ENCODE data around the gene ACADS. TPM values are rescaled to one million over a fixed set of nuclear protein-coding genes. Genes with fewer than 3 reads are reported as not detected.

Gene ACADS, protein sequence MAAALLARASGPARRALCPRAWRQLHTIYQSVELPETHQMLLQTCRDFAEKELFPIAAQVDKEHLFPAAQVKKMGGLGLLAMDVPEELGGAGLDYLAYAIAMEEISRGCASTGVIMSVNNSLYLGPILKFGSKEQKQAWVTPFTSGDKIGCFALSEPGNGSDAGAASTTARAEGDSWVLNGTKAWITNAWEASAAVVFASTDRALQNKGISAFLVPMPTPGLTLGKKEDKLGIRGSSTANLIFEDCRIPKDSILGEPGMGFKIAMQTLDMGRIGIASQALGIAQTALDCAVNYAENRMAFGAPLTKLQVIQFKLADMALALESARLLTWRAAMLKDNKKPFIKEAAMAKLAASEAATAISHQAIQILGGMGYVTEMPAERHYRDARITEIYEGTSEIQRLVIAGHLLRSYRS
- total RNA-seq (2022): 16.1 and 21.2 TPM in 2 replicates
- Bru-seq, nascent RNA: percentile 55 among the genes with signal in this experiment
- BruChase-seq, experiment 1, labeled RNA remaining after a 6-hour chase: percentile 54 among the genes with signal in this experiment
- percentile 64 among the genes with signal in this experiment for BruChase-seq, experiment 2, labeled RNA remaining after a 2-hour chase
- long read RNA-seq, transcript ACADS-201 (10 exons, 1,950 nt): major isoform, 35 of 59 reads
- long read RNA-seq, partial matches to known transcripts: 15 of 59 reads
- long read RNA-seq, other reads (novel, unspliced or antisense): 9 of 59 reads

DNA sequence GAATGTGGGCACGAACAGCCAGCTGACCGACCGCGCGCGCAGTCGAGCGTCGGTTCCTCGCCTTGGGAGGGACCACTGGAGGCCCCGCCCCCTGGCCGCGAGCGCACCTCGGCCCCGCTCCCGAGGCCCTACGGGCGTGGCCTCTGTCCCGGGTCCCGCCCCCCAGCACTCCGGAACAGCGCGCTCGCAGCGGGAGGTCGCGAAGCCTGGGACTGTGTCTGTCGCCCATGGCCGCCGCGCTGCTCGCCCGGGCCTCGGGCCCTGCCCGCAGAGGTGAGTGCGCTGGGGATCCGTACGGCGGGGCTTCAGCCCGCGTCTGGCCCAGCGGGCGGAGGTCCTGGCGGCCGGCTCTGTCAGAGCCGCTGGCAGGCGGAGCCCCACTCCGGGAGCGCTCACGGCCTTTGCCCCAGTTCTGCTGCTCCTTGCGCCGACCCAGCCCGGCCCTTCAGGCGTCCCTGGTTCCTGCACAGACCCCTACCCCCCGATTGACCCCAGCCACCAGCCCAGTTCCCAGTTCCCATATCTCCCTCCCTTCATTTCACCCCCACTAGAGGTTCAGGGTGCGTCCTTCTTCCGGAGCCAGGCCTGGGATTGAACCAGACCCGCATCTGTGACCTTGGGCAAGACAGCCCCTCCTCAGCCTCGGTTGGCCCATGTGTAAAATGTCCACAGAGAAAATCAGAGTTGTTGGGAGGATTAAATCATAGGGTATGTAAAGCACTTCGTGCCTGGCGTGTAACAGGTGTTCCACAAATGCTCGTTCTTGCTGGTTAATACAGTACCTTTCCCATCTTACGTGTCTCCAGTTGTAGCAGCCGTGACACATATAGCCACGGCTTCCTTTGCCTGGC lies at the start of gene ACADS:
Gene ACADS (plus strand): TSS at position 168 of the 851 bp plus-strand sequence. CDS start 60 bp downstream, at position 228.
- no TSS peak for BruUV-seq (replicated peaks)
- H3K4me1 Mint-ChIP-seq (ENCODE audit: low read depth, unreplicated experiment): peaks cover 12% of the 10 kb centered on the region
- no peaks in the 10 kb centered on the region for H3K27me3 Mint-ChIP-seq (ENCODE audit: unreplicated experiment)
- H3K9me3 Mint-ChIP-seq (ENCODE audit: low read depth, unreplicated experiment): no peaks in the 10 kb centered on the region
- H3K36me3 Mint-ChIP-seq (ENCODE audit: insufficient read depth, unreplicated experiment): peaks cover 29% of the 10 kb centered on the region
- peak within 1 kb of the TSS; percentile 70 for H3K4me3 Mint-ChIP-seq (ENCODE audit: low read depth, unreplicated experiment)
- peak; percentile 96 for DNase-seq
- CTCF ChIA-PET: no interaction called here
- H3K27ac Mint-ChIP-seq (ENCODE audit: unreplicated experiment): no peak within 1 kb of the TSS
- TF ChIP-seq, protein P1, sequence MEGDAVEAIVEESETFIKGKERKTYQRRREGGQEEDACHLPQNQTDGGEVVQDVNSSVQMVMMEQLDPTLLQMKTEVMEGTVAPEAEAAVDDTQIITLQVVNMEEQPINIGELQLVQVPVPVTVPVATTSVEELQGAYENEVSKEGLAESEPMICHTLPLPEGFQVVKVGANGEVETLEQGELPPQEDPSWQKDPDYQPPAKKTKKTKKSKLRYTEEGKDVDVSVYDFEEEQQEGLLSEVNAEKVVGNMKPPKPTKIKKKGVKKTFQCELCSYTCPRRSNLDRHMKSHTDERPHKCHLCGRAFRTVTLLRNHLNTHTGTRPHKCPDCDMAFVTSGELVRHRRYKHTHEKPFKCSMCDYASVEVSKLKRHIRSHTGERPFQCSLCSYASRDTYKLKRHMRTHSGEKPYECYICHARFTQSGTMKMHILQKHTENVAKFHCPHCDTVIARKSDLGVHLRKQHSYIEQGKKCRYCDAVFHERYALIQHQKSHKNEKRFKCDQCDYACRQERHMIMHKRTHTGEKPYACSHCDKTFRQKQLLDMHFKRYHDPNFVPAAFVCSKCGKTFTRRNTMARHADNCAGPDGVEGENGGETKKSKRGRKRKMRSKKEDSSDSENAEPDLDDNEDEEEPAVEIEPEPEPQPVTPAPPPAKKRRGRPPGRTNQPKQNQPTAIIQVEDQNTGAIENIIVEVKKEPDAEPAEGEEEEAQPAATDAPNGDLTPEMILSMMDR (IDR thresholded peaks at IDR 0.05; ENCODE audit: unreplicated experiment): no peak
- intact Hi-C loops (cut with micrococcal nuclease; ENCODE audit: unreplicated experiment): no loop called here

DNA sequence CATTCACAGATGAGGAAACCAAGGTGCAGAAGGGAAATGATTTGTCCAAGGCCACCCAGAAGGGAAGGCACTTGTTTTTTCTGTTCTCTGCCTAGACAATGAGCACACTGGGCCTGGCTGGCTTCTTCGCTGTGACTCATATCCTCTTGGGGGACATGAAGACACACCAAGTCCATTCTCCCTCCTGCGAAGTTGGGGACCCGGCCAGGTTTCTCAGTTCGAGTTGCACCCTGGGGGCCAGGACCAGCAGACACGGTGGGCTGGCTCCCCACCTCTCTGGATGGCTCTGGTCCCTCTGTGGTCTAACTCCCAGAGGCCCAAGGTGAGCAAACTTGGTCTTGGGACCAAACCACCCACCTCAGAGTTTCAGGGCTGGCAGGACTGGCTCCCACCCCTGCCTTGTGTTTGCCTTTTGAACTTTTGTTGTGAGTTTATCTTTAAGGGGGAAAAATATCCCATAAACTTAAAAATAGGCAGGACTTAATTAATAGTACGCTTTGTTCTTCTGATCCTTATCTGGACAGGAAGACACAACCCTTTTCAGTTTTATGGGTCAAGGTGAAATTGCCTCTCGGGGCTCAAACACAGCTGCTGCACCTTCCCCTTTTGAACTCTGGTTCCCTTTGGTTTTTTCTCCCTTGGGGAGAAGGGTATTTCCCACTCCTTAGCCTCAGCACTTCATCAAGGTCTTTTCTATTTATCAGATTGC lies 47.7 kb upstream of the ACADS start:
- TF ChIP-seq, protein P1 (IDR thresholded peaks at IDR 0.05; ENCODE audit: unreplicated experiment): no peak
- CTCF ChIA-PET: interaction anchor here (0.9 kb wide), 1 partner anchor 9 kb away, joined by 3 read pairs; no protein-coding TSS in a partner anchor
- no peak for DNase-seq
- Mint-ChIP-seq H3K4me1 (ENCODE audit: low read depth, unreplicated experiment) (no peaks in the 10 kb centered on the region), H3K4me3 (ENCODE audit: low read depth, unreplicated experiment) (no peak overlapping the region), H3K9me3 (ENCODE audit: low read depth, unreplicated experiment) (no peaks in the 10 kb centered on the region), H3K36me3 (ENCODE audit: insufficient read depth, unreplicated experiment) (no peaks in the 10 kb centered on the region), H3K27me3 (ENCODE audit: unreplicated experiment) (no peaks in the 10 kb centered on the region), H3K27ac (ENCODE audit: unreplicated experiment) (no peak overlapping the region)
- no TSS peak for BruUV-seq (replicated peaks)
- intact Hi-C loops (cut with micrococcal nuclease; ENCODE audit: unreplicated experiment): no loop called here

GRCh38 chr12:120678572-120678971 lies 47.1 kb upstream of the ACADS start:
- no peak for DNase-seq
- TF ChIP-seq, protein P1 (IDR thresholded peaks at IDR 0.05; ENCODE audit: unreplicated experiment): no peak
- BruUV-seq (replicated peaks): no TSS peak
- H3K4me3 Mint-ChIP-seq (ENCODE audit: low read depth, unreplicated experiment): no peak overlapping the region
- no peaks in the 10 kb centered on the region for H3K36me3 Mint-ChIP-seq (ENCODE audit: insufficient read depth, unreplicated experiment)
- no peaks in the 10 kb centered on the region for H3K27me3 Mint-ChIP-seq (ENCODE audit: unreplicated experiment)
- intact Hi-C loops (cut with micrococcal nuclease; ENCODE audit: unreplicated experiment): no loop called here
- H3K9me3 Mint-ChIP-seq (ENCODE audit: low read depth, unreplicated experiment): no peaks in the 10 kb centered on the region
- no peak overlapping the region for H3K27ac Mint-ChIP-seq (ENCODE audit: unreplicated experiment)
- CTCF ChIA-PET: interaction anchor here (0.9 kb wide), 1 partner anchor 8 kb away, joined by 3 read pairs; no protein-coding TSS in a partner anchor
- H3K4me1 Mint-ChIP-seq (ENCODE audit: low read depth, unreplicated experiment): no peaks in the 10 kb centered on the region

All from Calu3 (cell line).